ENCODE results near the gene SARNP.
A peak's percentile ranks its signal among the peaks of the same experiment; 100 is the strongest.

Gene SARNP

DNA sequence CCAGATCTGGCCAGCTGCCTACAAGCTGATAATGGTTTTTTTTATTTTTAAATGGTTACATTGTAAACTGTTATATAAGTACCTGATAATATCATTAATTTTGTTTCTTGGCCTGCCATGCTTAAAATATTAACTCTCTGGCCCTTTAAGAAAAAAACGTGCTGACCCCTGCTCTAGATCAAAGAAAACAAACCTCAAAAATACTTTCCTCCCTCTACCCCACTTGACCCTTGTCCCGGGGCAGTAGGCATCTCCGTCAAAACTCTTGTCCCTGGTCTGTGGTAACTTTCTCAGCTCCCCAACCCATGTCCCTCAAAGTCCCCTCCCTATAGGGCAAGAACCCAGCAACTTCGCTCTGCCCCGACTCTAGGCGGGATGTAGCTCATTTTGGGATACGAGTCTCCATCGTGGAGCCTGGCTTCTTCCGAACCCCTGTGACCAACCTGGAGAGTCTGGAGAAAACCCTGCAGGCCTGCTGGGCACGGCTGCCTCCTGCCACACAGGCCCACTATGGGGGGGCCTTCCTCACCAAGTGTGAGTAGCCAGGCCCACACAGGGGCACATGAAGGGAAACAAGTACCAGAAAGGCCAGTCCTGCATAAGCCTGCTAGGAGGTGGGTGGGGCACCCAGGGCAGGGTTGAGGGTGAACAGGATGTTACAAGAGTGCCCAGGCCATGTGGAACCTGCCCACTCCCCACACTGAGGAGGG is 93.9 kb downstream of the SARNP start:
- DNase-seq = no peak

- no peak for DNase-seq
These were observed 94.6 kb downstream of the SARNP start for GRCh38 chr12:55722948-55723347.

- no peak for DNase-seq
These were observed 95.8 kb downstream of the SARNP start for GRCh38 chr12:55721601-55722213.

DNA sequence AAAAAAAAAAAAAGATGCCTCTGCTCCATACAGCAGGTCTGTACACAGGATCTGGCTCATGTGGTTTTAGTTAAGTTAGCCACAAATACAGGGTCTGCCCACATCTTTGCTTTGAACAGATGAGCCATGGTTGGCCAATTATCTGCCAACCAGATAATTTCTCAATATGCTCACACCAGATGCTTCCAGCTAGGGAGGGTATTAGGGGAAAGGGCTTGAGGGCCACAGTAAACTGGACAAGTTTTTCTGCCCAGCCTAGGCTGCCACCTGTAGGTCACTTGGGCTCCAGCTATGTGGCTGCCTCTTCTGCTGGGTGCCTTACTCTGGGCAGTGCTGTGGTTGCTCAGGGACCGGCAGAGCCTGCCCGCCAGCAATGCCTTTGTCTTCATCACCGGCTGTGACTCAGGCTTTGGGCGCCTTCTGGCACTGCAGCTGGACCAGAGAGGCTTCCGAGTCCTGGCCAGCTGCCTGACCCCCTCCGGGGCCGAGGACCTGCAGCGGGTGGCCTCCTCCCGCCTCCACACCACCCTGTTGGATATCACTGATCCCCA is 96.6 kb downstream of the SARNP start:
- peak in 2 of 5 experiments; percentile 18 to 85 for DNase-seq

DNA sequence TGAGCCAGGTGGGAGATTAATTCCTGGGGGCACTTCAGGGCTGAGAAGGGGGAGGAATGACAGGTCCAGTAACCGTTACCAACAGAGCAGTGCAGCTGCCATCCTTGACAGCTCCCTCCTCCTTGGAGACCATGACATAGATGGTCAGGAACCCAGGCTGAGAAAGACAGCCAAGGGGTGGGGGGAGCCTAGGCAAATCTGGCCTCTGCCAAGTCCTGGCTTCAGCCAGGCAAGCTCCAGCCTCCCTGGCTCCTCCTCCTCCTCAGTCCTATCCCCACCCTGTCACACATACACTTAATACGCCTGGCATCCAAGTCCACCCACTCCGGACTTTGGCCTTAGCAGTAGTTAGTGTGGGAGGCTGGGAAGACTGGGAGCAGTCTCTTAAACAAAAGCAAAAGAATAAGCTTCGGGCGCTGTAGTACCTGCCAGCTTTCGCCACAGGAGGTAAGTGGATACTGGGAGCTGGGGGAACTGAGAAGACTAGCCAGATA is 97.4 kb downstream of the SARNP start, which contains the start of gene RDH5:
TSS of gene RDH5 (plus strand) at position 323 of the 494 bp plus-strand sequence. CDS start 792 bp downstream, outside the sequence.
- DNase-seq = no peak

- DNase-seq = no peak
These were observed 98.2 kb downstream of the SARNP start for GRCh38 chr12:55719371-55719770.

DNA sequence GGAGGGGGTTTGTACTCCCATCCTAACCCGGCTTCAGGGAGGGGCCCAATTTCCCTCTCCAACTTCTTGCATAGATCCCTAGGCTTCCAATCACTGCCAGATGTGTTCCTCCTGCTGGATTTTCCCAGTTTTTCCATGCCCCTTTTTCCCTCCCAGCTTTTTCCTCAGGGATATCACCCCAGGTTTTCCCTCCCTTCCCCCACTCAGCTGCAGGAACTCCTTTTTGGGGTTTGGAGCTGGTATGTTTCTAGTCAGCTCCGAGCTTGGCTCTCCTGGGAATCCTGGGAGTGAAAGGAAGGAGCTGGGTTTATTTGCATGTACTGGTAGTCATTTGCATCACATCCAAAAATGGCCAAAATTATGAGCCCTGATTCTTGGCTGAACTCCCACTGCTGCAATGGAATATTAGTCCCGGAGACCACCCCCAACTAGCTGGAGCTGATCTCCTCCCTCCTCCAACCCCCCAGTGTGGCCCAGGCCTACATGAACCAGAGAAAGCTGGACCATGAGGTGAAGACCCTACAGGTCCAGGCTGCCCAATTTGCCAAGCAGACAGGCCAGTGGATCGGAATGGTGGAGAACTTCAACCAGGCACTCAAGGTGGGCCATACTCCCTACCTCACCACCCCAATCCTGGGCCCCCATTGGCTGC is 98.8 kb downstream of the SARNP start:
- no peak for DNase-seq

DNA sequence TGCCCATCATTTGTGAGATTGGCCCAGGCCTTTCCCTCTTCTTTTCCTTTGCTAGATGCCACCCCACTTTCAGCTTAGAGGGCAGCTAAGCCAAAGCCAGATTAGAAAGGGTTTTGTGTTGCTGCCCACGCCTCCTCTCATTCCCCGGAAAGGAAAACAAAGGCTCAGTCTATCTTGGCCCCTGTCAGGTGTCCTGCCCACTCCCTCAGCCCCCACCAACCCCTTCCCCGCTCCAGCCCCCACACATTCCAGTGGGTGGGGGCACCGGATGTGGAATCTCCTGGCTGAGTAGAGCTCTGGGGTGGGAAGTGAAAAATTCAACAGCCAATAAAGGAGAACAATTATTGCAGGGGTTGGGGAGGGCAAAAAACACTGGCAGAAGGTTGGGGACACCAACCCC is 99.5 kb downstream of the SARNP start:
- DNase-seq = no peak

GRCh38 chr12:55717011-55718007 is 100.2 kb downstream of the SARNP start:
- no peak for DNase-seq

GRCh38 chr12:55716582-55716957 is 101.0 kb downstream of the SARNP start:
- DNase-seq = no peak

- peak; percentile 83 to 97 (median 91) for DNase-seq
These were observed 101.5 kb downstream of the SARNP start, which contains the start of gene BLOC1S1 for GRCh38 chr12:55715833-55716581. Gene BLOC1S1 (plus strand): TSS chr12:55716046. CDS start chr12:55716052, 6 bp downstream.

- DNase-seq = no peak
These were observed 102.3 kb downstream of the SARNP start for GRCh38 chr12:55715169-55715764.

DNA sequence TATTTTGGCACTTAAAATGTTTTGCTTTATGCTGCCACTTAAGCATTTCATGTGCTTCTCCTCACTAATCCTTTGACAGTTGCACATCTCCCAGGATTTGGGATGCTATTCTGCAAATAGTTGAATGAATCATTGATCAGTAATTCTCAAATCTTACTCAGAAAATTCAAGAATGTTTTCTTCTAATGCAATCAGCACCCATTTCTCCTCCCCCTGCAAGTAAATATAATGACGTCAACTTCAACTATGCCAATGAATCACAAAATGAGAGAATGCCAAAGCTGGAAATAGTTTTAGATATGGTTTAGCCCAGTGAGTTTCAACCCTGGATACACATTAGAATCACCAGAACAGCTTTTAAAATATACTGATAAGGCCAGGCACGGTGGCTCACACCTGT is 103.8 kb downstream of the SARNP start:
- DNase-seq = no peak

- DNase-seq = no peak
These were observed 104.7 kb downstream of the SARNP start for GRCh38 chr12:55712700-55713415.

DNA sequence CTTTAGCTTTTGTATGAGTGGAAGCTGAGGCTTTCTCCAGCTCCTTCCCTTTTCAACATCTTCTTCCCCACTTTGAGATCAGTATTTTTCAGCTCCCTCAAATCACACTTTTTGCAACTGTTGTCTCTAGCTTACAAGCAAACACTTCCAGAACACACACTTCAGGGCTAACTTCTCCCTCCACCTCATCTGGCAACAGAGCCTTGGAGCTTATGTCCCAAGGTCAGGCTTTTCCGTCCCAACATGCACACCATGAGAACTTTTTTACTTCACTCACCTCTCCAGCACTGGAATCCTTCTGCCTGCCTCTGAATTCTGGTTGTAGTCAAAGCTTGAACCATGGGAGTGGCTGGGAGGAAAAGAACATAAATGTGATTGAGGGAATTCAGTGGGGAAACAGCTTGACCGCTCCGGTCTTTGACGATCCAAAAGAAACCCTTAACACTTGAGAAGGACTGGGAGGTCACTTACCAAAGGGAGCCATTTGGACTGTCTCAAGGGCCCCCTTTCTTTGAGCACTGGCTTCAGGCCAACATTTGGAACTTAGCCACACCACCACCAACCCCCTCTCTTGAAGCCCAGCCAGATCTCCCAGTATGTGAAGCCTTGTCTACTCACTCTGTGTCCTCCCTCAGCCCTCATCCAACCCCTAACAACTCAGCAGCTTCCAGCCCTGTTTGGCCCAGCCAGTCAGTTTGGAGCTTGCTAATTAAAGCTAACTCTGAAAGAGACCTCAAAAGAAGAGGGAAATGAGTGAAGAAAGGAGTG is 105.6 kb downstream of the SARNP start:
- no peak for DNase-seq

DNA sequence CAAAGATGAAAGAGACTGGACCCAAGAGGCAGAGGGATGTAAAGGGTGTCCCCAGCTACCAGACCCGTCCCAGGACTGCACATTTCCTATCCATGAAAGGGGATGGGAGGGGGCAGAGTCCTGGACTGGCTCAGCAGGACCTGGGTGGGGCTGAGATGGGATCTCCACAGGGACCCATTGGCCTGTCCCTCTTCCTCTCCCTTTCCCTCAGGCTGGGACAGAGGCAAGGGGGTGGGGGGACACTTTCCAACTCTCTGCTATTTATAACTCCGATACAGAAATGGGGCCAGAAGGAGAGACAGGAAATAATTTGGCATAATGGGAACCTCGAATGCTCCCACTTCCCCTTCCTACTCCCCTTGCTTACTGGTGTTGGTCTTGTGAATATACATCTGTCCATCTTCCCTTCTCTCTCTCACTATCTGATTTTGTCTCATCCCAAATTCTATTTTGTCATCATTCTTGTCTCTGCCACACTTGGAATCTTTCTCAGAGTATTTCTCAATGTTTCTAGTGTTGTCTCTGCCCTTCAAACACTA is 108.8 kb downstream of the SARNP start:
- no peak for DNase-seq

DNA sequence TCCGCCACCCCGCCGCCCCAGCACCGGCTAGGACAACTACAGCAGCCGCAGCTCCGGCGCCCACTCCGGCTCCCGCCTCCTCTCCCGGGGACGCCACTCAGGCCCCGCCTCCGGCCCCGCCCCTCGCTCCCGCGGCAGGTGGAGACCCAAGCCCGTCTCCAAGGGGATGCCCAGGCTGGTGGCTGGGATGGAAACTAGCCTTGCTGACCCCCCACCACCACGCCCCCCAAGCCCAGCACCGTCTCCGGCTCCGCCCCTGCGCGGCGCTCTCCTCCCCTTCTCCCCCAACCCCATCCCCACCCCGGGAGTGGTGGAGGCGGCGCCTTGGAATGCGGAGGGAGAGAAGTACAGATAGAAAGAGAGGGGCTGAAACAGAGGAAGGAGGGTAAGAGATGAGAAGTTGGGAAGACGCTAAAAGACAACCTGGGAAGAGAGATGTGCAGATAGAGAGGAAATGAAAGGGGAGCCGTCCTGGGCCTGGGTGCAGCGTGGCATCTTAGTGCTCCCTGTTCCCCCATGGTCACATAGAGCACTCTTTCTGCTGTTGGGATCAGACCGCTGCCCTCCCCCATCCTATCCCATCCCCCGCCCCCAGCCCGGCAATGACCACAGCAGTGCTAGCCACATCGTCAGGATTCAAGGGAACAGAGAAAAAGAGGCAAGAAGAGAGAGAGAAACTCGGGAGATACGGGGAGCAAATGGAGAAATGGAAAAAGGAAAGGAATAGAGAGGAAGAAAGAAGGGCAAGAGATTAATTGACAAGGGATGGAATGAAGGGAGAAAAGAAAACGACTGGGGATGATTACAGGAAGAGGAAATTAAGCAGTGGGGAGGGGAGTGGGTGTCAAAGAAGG is 109.5 kb downstream of the SARNP start, which contains the start of gene ITGA7:
TSS of gene ITGA7 (minus strand) at position 64 of the 854 bp plus-strand sequence. CDS start 222 bp downstream, outside the sequence.
- peak; percentile 32 to 55 (median 42) for DNase-seq

Measured in T-helper 2 cell (primary cell).